Activated CD8-positive, alpha-beta memory T cell treated with anti-CD3 and anti-CD28 coated beads for 1 hour (primary cell): ENCODE data around the gene ISCA2.

ENCODE experiments used
- DNase-seq, 2 donors: peaks; one replicate each; pipeline ENCODE4 v3.0.0-alpha.2; 2020; ENCODE audit warnings: low read depth in 1 of 2; ENCODE audit errors: extremely low read depth in 1 of 2

The ISCA2 gene

DNA sequence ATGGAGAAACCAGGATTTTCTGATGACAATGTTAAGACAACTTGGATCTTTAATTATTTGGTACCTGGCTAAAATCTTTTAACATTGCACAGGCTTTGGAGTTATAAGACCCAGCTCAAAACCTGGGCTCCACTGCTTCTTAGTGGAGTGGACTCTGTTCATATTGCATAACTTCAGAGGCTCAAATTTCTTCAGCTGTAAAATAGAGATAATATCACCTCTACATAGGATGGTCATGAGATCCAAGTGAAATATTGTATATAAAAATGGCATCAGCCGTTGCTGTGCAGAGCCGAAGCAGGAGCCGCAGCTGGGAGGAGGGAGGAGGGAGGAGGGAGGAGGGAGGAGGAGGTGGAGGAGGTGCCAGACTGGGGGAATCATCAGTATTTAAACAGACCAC lies 11.0 kb upstream of the ISCA2 start:
- no peak for DNase-seq

DNA sequence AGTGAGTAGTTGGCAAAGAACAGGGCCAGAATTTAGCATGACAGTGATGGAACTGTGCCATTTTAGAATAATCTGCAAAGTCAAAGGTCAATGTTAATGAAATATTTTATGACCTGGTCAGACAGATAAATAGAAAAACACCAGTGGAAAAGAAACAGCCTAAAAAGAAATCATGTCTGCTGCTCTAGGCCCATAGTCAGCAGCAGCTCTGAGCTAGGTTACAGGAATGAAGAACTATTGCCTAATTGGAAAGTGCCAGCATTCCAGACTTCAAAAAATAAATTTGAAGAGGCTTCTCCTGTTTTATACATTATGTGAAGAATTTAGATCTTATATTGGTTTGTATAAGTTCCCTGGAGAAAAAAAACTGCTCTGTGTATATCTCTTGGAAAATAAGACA lies 10.2 kb upstream of the ISCA2 start:
- no peak for DNase-seq

DNA sequence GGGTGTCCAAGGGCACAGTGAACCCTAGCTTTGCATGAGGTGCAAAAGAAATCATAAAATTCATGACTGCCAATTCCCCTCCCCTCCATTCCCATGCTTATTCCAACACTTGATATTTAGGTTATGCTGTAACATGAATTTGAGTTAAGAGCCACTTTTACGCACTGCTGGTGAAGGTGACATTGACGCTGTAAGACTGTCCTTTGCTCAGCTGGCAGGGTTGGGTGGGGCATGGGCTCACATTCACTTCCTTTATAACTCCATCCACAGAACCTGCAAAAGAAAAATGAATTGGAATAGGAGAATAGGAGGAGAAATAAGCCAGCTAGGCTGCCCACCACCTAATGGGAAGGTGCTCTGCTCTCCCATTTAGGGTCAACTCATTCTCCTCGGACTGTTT lies 7.4 kb upstream of the ISCA2 start:
- DNase-seq, result no peak

DNA sequence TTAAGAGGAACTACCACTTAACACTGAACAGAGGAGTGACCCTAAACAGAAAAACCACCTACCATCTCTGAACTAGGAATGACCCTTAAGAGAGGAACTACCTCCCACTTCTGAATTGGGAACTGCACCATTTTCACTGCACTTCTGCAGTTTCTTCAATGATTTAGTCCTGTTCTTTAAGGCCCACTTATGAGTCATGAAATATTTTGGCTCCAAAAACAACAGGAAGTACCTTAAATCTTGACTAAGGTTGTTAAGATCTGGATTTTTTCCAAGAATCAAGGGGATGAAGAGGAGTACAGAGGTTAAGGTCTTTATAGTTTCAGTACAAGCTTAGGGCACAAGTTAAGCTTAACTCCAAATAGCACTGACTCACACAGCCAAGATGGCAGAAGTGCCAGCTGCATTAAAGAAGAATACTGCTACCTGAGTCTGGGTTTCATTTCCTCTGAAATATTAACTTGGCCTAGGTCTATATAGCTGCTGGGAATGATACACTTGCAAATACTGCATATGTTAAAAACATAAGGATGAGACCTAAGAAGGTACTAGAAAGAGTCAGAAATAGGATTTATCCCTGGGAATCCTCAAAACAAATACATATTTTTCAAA lies 4.7 kb upstream of the ISCA2 start:
- no peak for DNase-seq

DNA sequence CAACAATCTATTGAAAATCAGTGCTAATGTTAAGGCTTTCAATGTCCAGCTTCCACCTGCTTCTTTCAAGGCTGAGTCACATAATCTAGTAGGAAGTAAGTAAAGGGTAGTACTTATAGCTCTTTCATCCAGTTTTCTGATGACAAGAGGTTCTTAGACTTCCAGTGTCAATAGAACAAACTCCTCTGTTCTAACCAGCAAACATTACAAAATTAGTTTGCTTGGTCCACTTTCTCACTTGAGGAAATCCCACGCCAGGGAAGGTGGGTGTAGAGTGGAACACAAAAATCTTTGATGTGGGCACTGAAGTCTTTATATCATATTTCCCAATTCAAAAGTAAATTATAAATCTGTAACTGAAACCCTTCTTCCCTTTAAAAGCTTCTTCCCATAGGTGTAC lies 3.1 kb upstream of the ISCA2 start:
- no peak for DNase-seq

DNA sequence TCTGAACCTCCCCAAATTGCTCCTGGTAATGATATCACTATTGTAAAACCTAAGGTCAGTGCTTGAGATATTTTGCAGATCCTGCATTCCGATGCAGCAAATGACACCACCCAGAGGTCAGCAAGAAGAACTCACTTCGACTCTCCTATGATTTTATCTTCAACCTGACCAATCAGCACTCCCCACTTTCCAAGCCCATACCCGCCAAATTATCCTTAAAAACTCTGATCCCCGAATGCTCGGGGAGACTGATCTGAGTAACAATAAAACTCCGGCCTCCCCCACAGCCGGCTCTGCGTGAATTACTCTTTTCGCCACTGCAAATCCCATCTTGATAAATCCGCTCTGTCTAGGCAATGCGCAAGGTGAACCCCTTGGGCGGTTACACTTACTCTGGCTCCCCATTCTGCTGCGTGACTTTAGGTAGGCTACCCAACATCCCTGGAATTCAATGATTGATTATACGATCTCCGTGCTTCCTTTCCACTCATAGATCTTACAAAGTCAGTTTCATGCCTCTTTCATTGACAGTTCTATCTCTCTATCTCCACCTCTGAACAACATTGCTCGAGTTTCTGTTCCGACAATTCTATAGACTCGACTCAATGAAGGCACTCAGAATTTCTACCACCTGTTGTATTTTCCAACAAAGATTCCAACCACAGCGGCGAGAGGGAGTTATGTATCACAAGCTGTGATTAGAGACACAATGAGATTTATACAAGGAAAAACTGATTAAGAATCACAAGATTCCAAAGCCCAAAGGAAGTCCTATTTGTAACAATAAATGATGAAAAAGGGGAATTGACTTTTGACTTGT lies 1.4 kb upstream of the ISCA2 start:
- DNase-seq, result no peak

DNA sequence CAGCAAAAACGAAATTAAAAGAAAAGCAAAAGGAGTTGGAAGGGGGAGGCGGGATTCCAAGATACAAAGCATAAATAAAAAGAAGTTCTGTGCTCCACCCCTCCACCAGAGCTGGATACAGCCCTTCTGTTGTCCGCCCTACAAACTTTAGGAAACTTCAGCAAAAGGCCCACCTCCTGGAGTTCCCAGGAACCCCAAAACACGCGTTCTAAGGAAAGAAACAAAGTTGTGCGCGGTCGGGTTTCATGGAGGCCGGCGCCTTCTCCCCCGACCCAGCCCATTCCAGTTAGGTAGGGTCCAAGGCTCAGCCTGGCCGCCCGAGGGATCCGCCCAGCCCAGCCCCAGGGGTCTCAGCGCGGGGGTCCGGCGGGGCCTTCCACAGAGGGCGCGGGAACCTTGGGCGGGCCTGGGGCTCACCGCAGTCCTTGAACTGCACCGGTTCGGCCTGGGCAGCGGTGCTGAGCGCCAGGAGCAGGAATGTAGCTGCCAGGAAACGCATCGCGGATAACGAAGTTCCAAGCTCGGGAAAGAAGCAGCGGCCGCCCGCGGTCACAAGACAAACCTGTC lies 706 bp upstream of the ISCA2 start, which contains the start of gene NPC2:
Gene NPC2, minus strand, starts transcription at position 530 of the 567 bp plus-strand sequence. Its CDS starts 31 bp downstream, at position 499.
- no peak for DNase-seq

DNA sequence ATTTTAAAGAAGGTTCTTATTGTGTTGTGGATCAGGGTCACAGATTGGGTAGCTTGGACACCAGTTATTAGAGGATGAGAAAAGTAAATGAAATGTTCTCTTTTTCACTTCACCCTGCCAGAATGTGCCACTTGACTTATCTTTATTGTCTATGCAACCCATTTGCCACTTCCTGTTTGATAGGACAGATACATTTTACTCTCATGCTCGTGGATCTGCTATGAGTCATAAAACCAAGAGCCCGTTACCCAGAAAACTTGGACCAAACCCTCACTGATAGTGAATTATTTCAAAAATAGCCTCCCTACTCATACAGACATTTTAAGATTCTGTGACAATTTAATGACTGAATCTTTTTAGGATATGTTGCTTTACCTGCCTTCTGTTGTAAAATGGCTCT lies 1.8 kb downstream of the ISCA2 start:
- DNase-seq, result no peak

DNA sequence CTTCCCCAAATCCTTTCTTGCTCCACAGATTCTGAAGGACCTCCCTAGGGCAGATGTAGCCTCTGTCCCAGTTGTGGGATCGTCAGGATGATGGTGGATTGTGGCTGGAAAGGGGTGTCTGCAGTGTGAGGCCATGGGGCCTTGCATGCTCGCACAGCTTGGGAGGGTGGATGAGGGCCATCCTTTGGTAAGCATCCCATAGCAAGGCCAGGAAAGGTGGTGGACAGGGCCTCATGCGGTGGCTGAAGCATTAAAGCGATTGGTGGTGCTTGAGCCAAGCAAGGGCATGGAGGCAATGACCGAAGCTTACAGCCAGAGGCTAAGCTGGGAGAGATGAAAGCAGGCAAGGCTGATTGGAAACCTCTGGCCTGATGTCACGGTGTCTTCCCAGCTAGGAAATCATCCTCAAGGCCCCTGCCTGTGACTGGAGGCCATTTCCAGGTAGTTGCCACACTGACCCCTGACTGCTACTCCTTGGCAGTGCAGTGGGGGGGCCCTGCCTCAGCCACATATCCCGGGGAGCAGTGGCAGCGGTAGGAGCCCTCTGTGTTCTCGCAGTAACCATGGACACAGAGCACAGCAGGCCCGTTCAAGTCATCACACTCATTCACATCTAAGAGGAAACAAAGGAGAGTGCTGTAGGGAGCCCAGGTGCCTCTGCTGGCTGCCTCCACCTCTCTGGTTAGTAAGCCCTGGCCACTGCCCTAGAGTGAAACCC lies 7.0 kb downstream of the ISCA2 start:
- DNase-seq, result no peak

DNA sequence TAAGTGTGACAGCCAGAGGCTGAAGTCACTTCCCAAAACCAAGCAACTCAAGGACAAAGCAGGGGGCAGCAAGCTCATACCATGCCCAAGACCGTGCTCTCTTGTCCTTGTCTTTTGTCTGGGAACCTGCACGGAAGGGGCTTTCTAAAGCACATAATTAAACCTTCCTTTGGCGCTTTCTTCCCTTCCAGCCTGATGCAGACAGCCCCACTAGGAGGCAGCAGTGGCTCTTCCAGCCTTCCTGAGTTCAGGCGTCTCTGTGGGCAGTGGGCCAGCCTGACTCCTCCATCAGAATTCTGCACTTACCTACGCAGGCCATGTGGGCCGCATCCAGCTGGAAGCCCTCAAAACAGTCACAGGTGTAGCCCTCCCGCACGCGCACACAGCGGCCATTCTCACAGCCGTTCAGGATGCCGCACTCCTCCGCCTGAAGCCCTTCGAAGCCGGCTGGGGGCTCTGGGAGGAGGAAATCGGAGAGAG lies 7.6 kb downstream of the ISCA2 start:
- no peak for DNase-seq

DNA sequence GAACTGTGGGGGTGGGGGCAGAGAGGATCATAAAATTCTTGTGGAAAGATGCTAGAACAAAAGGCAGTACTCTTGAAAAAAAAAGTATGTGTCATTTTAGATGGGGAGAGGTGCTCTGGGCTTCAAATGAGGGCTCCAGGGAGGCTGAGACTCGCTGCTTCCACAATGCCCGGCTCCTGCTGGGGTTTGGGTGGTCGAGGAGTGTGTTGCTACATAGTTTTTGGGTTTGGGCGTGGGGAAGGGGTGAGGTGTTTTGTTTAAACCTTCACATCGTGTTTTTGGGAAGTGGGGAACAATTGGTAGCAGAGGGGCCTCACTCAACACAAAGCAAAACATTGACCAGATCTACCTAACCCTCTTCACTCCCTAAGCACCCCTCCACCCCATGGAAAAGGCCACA lies 8.1 kb downstream of the ISCA2 start:
- DNase-seq, result no peak

DNA sequence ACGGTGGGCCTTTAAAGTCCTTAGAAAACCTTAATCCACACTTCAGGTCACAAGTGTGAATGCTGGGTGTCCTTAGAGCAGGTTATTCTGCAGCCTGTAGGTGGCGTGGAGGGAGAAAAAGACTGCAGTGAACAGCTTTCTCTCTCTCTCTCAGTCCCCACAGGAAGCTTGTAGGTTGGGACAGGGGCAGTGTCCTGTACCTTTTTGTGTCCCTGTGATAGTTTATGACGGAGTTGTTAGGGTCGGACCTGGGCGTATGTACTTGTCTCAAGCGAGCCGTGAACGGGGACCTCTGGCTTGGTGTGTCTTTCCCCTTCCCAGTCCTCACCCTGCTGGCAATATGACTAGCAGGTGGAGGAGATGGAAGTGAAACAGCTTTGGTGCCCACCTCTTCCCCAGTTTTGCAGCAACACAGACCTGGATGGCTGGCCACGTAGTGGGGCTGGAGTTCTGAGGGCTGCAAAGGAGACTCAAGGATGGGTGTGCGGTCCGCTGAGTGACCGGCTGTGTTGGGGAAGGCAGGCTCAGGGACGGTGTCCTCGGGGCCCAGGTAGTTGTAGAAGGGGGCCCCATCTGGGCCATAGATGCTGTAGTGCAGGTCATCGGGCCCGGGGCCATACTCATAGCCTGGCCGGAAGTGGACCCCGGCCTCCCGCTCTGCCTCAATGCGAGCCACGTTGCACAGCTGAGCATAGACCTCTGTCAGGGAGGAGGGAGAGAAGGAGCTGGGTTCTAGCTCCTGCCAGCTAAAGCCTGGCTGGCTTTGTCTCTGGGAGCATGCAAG lies 8.9 kb downstream of the ISCA2 start:
- DNase-seq, result no peak

DNA sequence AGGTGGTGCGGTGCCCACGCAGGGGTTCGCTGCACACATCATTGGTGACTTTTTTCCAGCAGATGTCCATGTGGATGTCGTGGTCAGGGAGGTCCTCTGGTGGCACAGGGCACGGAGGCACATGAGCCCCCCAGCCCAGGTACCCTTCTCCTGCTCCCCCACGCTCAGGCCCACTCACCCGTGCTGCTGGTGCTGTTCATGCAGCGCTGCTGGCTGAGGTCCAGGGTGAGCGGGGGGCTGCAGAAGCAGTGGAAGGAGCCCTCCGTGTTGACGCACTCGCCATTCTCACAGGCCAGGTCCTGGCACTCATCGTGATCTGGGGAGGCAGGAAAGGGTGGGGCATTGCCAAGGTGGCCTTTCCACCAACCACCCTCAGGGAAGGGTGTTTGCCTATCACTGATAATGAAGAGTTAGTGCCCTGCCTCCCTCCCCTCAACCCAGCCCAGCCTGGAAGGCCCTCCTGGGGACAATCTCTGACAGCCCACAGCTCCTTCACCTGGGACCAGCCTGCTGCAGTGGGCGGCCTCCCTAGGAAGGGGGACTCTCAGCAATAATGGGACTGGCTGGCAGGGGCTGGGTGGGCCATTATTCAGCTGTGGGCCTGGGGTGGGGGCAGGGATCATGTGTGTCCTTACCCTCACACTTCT lies 9.8 kb downstream of the ISCA2 start:
- DNase-seq, result no peak

DNA sequence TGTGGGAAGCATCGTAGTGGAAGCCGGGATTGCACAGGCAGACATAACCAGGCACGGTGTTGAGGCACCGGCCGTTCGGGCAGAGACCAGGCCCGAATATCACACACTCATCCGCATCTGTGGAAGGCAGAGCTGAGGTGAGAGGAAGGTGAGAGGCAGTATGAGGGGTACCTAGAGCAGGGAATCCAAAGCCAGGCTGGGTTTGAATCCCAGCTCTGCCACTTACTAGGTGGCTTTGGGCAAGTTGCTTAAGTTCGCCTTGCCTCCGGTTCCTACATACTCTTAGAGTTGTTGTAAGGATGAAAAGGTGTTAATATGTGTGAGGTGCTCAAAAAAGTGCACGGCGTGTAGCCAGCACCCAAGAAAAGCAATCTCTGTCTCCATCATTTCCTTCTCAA lies 10.4 kb downstream of the ISCA2 start:
- no peak for DNase-seq

DNA sequence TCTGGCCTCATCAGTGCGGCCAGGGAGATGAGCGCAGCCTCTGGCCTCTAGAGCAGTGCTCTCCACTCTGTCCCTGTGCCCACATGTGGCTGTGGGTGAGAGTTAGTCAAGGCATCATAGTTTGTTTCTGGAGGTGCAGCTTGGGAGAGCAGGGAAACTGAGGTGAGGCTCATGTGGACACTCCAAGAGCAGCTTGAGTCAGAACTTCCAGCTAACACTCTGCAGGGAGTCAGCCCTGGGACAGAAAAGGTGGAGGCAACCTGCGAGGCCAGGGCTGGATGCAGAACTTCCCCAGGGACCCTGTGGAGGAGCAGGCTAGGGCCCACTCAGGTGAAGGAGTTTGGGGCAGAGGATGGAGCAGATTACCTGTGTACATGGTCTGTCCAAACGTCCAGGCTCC lies 10.8 kb downstream of the ISCA2 start:
- no peak for DNase-seq

DNA sequence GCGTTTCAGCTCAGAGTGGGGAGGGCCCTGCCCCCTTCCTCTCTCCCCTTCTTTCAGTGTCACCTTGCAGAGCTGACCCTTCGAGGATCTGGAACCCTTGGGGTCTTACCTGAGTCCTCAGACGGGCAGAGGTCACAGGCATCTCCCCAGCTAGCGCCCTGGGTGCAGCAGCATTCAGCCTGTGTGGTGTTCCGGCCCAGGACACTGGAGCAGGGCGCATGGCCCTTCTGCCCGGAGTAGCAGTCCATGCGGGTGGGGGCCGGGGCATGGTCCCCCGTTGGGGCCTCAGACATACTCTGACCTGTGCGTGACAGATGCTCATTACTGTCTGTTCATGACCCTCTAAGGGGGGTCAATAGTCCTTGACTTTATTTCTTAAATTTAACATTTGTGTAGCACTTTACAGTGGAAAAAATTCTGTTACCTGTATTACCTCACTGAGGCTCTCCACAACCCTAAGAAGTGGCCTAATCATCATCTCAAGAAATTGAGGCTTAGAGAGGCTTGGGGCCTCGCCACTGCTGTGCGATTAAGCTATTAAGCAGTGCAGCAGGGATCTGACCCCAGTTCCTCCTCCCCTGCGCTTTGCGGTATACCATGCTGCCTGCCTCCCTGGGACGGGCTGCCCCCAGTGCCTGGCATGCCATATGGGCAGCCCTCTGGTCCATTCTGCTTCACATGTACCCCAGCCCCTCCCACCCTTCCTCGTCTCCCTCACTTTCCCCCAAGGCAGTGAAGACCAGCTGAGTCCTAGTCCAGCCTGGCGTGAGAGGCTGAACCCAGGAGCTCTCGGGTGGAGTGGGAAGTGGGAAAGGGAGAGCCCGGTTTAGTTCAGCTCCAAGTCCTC lies 11.5 kb downstream of the ISCA2 start:
- DNase-seq, result no peak

DNA sequence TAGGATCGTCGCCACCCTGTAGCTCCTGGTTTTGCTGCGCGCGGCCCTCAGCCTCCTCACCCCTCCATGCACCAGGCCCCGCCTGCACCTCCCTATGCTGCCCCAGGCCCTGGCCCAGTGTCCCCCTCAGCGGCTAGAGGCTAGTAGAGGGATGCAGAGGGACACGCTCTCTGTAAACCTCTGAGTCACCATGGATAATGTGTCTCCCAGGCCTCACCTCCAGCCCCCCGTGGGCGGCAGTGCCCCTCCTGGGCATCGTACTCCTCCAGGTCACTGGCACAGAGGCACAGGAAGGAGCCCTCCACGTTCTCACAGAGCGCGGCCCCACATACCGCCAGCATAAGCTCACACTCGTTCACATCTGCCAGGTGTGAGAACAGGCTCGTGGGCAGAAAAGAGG lies 12.3 kb downstream of the ISCA2 start:
- no peak for DNase-seq

DNA sequence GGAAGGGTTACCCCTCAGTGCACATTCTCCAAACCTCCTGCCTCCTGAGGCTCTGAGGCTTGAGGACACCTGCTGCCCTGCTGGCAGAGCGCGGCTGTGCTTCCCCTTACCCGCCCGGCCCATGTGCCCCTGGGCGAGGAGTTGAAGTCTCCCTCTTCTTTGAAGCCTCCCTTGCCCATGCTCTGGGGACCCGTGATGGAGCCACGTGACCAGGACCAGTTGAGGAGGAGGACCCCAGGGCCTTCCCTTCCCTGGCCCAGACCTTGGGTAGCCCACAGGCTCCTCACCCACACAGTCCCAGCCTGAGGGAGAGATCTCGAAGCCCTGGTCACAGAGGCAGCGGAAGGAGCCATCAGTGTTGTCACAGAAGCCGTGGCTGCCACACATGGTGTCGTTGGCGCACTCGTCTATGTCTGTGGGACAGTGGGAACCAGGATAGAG lies 12.9 kb downstream of the ISCA2 start:
- DNase-seq, result no peak

DNA sequence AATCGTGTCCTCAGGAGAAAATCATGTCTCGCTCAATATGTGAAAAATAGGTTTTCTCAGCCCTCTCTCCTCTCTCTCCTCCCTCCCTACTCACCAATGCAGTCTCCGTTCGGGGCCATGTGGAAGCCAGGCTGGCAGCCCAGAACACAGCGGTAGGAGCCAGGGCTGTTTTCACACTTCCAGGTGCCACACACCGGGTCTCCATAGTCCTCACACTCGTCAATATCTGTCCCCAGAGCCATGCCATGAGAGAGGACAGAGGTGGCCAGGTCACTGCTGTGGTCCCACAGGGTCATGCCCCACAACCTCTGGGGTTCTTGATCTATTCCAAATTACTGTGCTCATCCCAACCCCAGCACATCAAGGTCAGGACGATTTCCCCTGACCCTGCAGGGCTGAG lies 13.5 kb downstream of the ISCA2 start:
- no peak for DNase-seq
